H1 (cell line): ENCODE results near the gene KANSL3. TPM values are rescaled to one million over a fixed set of nuclear protein-coding genes. Genes with fewer than 3 reads are reported as not detected.

Experiments used
- CTCF ChIA-PET: fragments of 300-600 bp; sonication (Branson Sonifier 250); formaldehyde crosslinking; loops from one replicate; lab custom pipeline; 2021; ENCODE audit not compliant: partially characterized antibody; lab: Charles Lee
- POLR2A ChIA-PET: fragments of 300-600 bp; sonication (Branson Sonifier 250); formaldehyde crosslinking; loops from one replicate; lab custom pipeline; 2021; ENCODE audit warnings: inconsistent platforms; ENCODE audit not compliant: partially characterized antibody; lab: Charles Lee
- DNase-seq, 2 experiments: peaks; one replicate each; pipeline versions ENCODE4 v3.0.0 to v3.0.0-alpha.2; 2010 to 2022; ENCODE audit warnings: low spot score in 2 of 2, low read depth in 1 of 2, mixed read lengths in 1 of 2
- FAIRE-seq: peaks from 2 replicates; lab custom pipeline; 2011; peaks lifted over from hg19 to GRCh38; lab: Jason Lieb, UNC
- H2AFZ ChIP-seq: 2 replicates; pipeline ENCODE4 v1.8.1; 2012; ENCODE audit warnings: low read length, inconsistent platforms
- H2AK5ac ChIP-seq: 2 replicates; pipeline ENCODE4 v1.6.1; 2013; ENCODE audit warnings: low read depth, low read length
- H2BK120ac ChIP-seq: replicated peaks from 2 replicates; pipeline ENCODE3; 2013; ENCODE audit warnings: low read depth, low read length, inconsistent platforms
- H2BK12ac ChIP-seq: 2 replicates; pipeline ENCODE4 v1.6.1; 2013; ENCODE audit warnings: low read depth, low read length
- H2BK15ac ChIP-seq: 2 replicates; pipeline ENCODE4 v1.6.1; 2013; ENCODE audit warnings: low read length
- H2BK20ac ChIP-seq: 2 replicates; pipeline ENCODE4 v1.6.1; 2013; ENCODE audit warnings: low read length
- H2BK5ac ChIP-seq: 2 replicates; pipeline ENCODE4 v1.6.1; 2013; ENCODE audit warnings: low read depth, low read length
- H3K14ac ChIP-seq: 2 replicates; pipeline ENCODE4 v1.6.1; 2013; ENCODE audit warnings: inconsistent platforms; ENCODE audit not compliant: insufficient read length
- H3K18ac ChIP-seq: 2 replicates; pipeline ENCODE4 v1.6.1; 2013; ENCODE audit warnings: low read length; ENCODE audit errors: extremely low read depth
- H3K23ac ChIP-seq: 2 replicates; pipeline ENCODE4 v1.6.1; 2013; ENCODE audit warnings: inconsistent platforms; ENCODE audit not compliant: insufficient read length
- H3K23me2 ChIP-seq: 2 replicates; pipeline ENCODE4 v1.6.1; 2013; ENCODE audit warnings: low read depth, low read length
- H3K27ac ChIP-seq: 2 replicates; pipeline ENCODE4 v1.6.1; 2011; ENCODE audit warnings: low read depth, low read length, inconsistent platforms
- H3K27me3 ChIP-seq, 4 experiments: replicated peaks in 1 of 4; 1 replicate in 1 of 4; 2 replicates in 3 of 4; pipeline versions ENCODE4 v1.6.1 to v1.8.1; 2011 to 2013; ENCODE audit warnings: low read length in 3 of 4, mild to moderate bottlenecking in 3 of 4, inconsistent platforms in 2 of 4, mixed read lengths in 2 of 4, moderate library complexity in 1 of 4; ENCODE audit not compliant: control insufficient read depth in 3 of 4, insufficient read depth in 3 of 4; ENCODE audit errors: extremely low read depth in 1 of 4
- H3K36me3 ChIP-seq, 4 experiments: 2 replicates each; pipeline versions ENCODE4 v1.6.1 to v1.8.1; 2011 to 2013; ENCODE audit warnings: mild to moderate bottlenecking in 4 of 4, low read length in 3 of 4, moderate library complexity in 2 of 4, control low read depth in 1 of 4, inconsistent platforms in 1 of 4; ENCODE audit not compliant: insufficient read depth in 4 of 4, control insufficient read depth in 2 of 4
- H3K4ac ChIP-seq: replicated peaks from 2 replicates; pipeline ENCODE3; 2013; ENCODE audit warnings: low read length, low read depth, mixed read lengths, inconsistent platforms; ENCODE audit not compliant: insufficient read length
- H3K4me1 ChIP-seq, 4 experiments: replicated peaks in 1 of 4; 1 replicate in 1 of 4; 2 replicates in 3 of 4; pipeline versions ENCODE4 v1.6.1 to v1.8.1; 2011 to 2013; ENCODE audit warnings: low read length in 3 of 4, inconsistent platforms in 2 of 4, mixed read lengths in 1 of 4; ENCODE audit not compliant: insufficient read depth in 4 of 4, control insufficient read depth in 3 of 4
- H3K4me2 ChIP-seq, 2 experiments: 2 replicates each; pipeline versions ENCODE4 v1.6.1 to v1.8.1; 2011 to 2013; ENCODE audit warnings: low read depth in 2 of 2, low read length in 2 of 2, control low read depth in 1 of 2, inconsistent platforms in 1 of 2, mild to moderate bottlenecking in 1 of 2; ENCODE audit not compliant: insufficient read depth in 1 of 2
- H3K4me3 ChIP-seq, 4 experiments: fragments of 200-600, 300-600 bp in 1 of 4; sonication (generic), shearing (Covaris generic), sonication (Bioruptor Twin) in 1 of 4; 2 replicates each; pipeline versions ENCODE4 v1.5.1 to v1.8.1; 2011 to 2016; ENCODE audit warnings: low read length in 4 of 4, low read depth in 3 of 4, control low read depth in 2 of 4, inconsistent platforms in 2 of 4, mild to moderate bottlenecking in 2 of 4, mixed read lengths in 1 of 4, moderate library complexity in 1 of 4; ENCODE audit not compliant: insufficient read depth in 2 of 4; ENCODE audit errors: extremely low read depth in 1 of 4
- H3K56ac ChIP-seq: replicated peaks from 2 replicates; pipeline ENCODE3; 2013; ENCODE audit warnings: low read depth, mild to moderate bottlenecking, mixed read lengths, low read length, inconsistent platforms; ENCODE audit not compliant: insufficient read length
- H3K79me1 ChIP-seq: 2 replicates; pipeline ENCODE4 v1.6.1; 2013; ENCODE audit warnings: low read depth, low read length, control low read depth
- H3K79me2 ChIP-seq, 2 experiments: 2 replicates each; pipeline versions ENCODE4 v1.6.1 to v1.8.1; 2012 to 2013; ENCODE audit warnings: low read length in 2 of 2, mild to moderate bottlenecking in 2 of 2, inconsistent platforms in 1 of 2; ENCODE audit not compliant: insufficient read depth in 2 of 2, control insufficient read depth in 1 of 2
- H3K9ac ChIP-seq, 4 experiments: replicated peaks in 1 of 4; 1 replicate in 1 of 4; 2 replicates in 3 of 4; pipeline versions ENCODE4 v1.6.1 to v1.8.1; 2011 to 2013; ENCODE audit warnings: low read depth in 3 of 4, low read length in 3 of 4, control low read depth in 2 of 4, mild to moderate bottlenecking in 2 of 4, moderate library complexity in 2 of 4, inconsistent platforms in 1 of 4; ENCODE audit errors: extremely low read depth in 1 of 4
- H3K9me3 ChIP-seq, 2 experiments: 2 replicates each; pipeline versions ENCODE4 v1.6.1 to v1.8.1; 2012 to 2013; ENCODE audit warnings: mild to moderate bottlenecking in 2 of 2, moderate library complexity in 2 of 2, control low read depth in 1 of 2, inconsistent platforms in 1 of 2, low read depth in 1 of 2, low read length in 1 of 2, mixed read lengths in 1 of 2; ENCODE audit not compliant: insufficient read depth in 2 of 2
- H4K20me1 ChIP-seq, 2 experiments: replicated peaks in 1 of 2; 2 replicates each; pipeline versions ENCODE3 to v1.8.1; 2011 to 2013; ENCODE audit warnings: inconsistent platforms in 2 of 2, low read length in 2 of 2, mild to moderate bottlenecking in 1 of 2; ENCODE audit not compliant: insufficient read depth in 2 of 2, control insufficient read depth in 1 of 2
- H4K5ac ChIP-seq: 2 replicates; pipeline ENCODE4 v1.6.1; 2013; ENCODE audit warnings: low read length, low read depth, mixed read lengths, inconsistent platforms; ENCODE audit not compliant: insufficient read length
- H4K8ac ChIP-seq: 2 replicates; pipeline ENCODE4 v1.8.0; 2013; ENCODE audit warnings: mild to moderate bottlenecking, moderate library complexity, low read length, inconsistent platforms; ENCODE audit not compliant: insufficient read depth; ENCODE audit errors: extremely low read depth
- H4K91ac ChIP-seq: replicated peaks from 2 replicates; pipeline ENCODE3; 2013; ENCODE audit warnings: low read length, mixed read lengths, inconsistent platforms; ENCODE audit not compliant: insufficient read length
- POLR2A ChIP-seq, 2 experiments: IDR thresholded peaks; 1 replicate in 1 of 2; 2 replicates in 1 of 2; pipeline ENCODE4 v1.6.1; 2011; ENCODE audit warnings: low read depth in 2 of 2, low read length in 2 of 2, mild to moderate bottlenecking in 2 of 2; ENCODE audit errors: control extremely low read depth in 1 of 2
- SP2 ChIP-seq: IDR thresholded peaks from 2 replicates; pipeline ENCODE4 v1.6.1; 2012; ENCODE audit warnings: mild to moderate bottlenecking, low read length, inconsistent platforms
- SRF ChIP-seq: IDR thresholded peaks from 2 replicates; pipeline ENCODE4 v1.6.1; 2011; ENCODE audit warnings: mild to moderate bottlenecking, low read depth, low read length, moderate library complexity
- WGBS, 2 experiments: shearing (Covaris generic) in 1 of 2; methylation state at CpG; one replicate each; pipeline versions ENCODE4 v1.1.6 to v1.1.7; 2013 to 2015; ENCODE audit warnings: low lambda C conversion rate in 2 of 2, mixed read lengths in 2 of 2, inconsistent platforms in 1 of 2, low coverage in 1 of 2, missing lambda C conversion rate in 1 of 2; ENCODE audit not compliant: insufficient replicate concordance in 2 of 2, insufficient coverage in 1 of 2, insufficient read length in 1 of 2; ENCODE audit errors: extremely low coverage in 1 of 2, missing lambda C conversion rate in 1 of 2; 5-methylcytosine and 5-hydroxymethylcytosine counted together
- polyA plus RNA-seq, 7 experiments: library from polyadenylated mRNA; depleted of rRNA in 3 of 7; stranded (reverse) in 5 of 7; unstranded in 2 of 7; fragments of >200 nt in 5 of 7; fragments of 200-250 nt in 2 of 7; gene quantifications; 1 replicate in 5 of 7; 2 replicates in 1 of 7; 4 replicates in 1 of 7; pipeline versions ENCODE4 v1.2.1 to v1.2.3, GENCODE V29; 2011 to 2013; ENCODE audit warnings: missing spikeins in 2 of 7, mixed read lengths in 2 of 7
- total RNA-seq: library from RNA; stranded (reverse); fragmentation: NEBNext Ultra II Directional; extraction: Animal tissue kit (Norgen Biotek cat#: 25700); gene quantifications from 2 replicates; pipeline ENCODE4 v1.2.1, GENCODE V29; 2021

The KANSL3 gene
- total and polyA plus RNA-seq, 2 of the 8 experiments (the other 6 are each of a cell fraction or from before 2014, with no cell fraction given) = 19.8 to 31.4 TPM

DNA sequence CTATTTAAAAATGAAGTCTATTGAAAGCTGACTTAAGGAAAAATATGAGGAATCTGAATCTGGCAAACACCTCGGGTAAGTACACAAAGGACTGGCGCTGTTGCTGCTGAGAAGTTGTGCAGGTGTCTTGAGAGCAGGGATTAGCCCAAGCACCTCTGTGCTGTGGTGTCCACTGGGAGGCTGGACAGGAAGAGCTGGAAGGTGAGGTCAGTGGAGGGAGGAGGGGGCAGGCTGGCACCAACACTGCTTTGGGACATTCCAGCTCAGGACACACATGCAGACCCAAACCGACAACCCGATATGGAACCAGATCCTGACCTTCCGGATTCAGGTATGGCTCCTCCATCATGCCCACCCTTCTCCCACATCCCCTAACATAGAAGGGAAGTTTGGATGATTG, 25.1 kb upstream of the KANSL3 start:
- H3K27ac ChIP-seq = no peak overlapping the region
- H3K79me2 ChIP-seq = no peaks in the 10 kb centered on the region
- no peaks in the 10 kb centered on the region for H3K79me1 ChIP-seq
- 84% methylated on average over 5 of the region's 5 CpGs; no CpG with 5 or more reads in 1 of the 2 experiments for WGBS, 2 experiments
- POLR2A ChIA-PET = interaction anchor here (0.6 to 1.2 kb wide), 5 partner anchors 10 to 243 kb away, joined by 3 to 4 read pairs (median 3); no protein-coding TSS in a partner anchor
- no peak overlapping the region for H4K5ac ChIP-seq
- no peak overlapping the region for H3K18ac ChIP-seq
- H2BK5ac ChIP-seq = no peak overlapping the region
- no peak overlapping the region for H2BK120ac ChIP-seq
- FAIRE-seq = no peak
- no peaks in the 10 kb centered on the region for H4K20me1 ChIP-seq
- H2AK5ac ChIP-seq = no peak overlapping the region
- no peak overlapping the region for H3K4ac ChIP-seq
- H3K56ac ChIP-seq = no peak overlapping the region
- no peak overlapping the region for H3K4me2 ChIP-seq
- CTCF ChIA-PET = interaction anchor here (0.9 kb wide), 1 partner anchor 23 kb away, joined by 3 read pairs; no protein-coding TSS in a partner anchor
- H4K91ac ChIP-seq = no peak overlapping the region
- DNase-seq = no peak
- no peaks in the 10 kb centered on the region for H3K36me3 ChIP-seq
- no peak overlapping the region for H2BK15ac ChIP-seq
- no peak overlapping the region for H2AFZ ChIP-seq
- no peaks in the 10 kb centered on the region for H3K27me3 ChIP-seq
- H2BK12ac ChIP-seq = no peak overlapping the region
- peaks cover 0 to 4% of the 10 kb centered on the region in 2 experiments; a peak in 2 of 4 replicates for H3K9me3 ChIP-seq
- H2BK20ac ChIP-seq = no peak overlapping the region
- no peak overlapping the region for H3K23ac ChIP-seq
- no peaks in the 10 kb centered on the region for H3K4me1 ChIP-seq
- no peak overlapping the region for H3K14ac ChIP-seq
- H3K9ac ChIP-seq = no peak overlapping the region
- no peak overlapping the region for H3K4me3 ChIP-seq
- no peak overlapping the region for H4K8ac ChIP-seq
- H3K23me2 ChIP-seq = no peaks in the 10 kb centered on the region
- TF ChIP-seq SRF = no peak
- TF ChIP-seq SP2 = no peak
- no peak for TF ChIP-seq POLR2A (IDR thresholded peaks at IDR 0.05; ENCODE audit: control extremely low read depth in 1 of 2, low read depth in 2 of 2, low read length in 2 of 2)
